Measurements from ENCODE around the gene ROBO2.

Gene ROBO2

DNA sequence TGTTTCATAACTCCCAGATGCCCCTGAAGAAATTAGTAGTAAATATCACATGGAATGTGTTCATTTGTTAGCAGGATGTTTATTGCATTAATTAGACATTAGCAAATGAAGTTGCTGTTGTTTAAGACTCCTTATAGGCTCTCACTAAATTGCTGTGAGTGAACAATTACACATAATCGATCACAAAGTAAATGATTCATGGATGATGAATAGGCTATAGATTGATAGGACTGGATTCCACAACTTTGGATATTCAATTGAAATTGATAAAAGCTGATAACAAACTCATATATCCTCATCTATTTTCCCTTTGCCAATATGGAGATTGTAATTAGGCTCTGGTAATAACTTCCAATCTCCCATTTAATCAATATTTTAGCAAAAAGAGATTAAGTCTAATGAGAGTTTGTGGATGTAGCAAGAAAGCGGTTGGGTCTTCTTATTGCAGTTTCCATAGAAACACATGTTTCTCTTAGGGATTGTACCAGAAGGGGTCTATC lies 555.5 kb downstream of the ROBO2 start:
- TF ChIP-seq, protein P1, sequence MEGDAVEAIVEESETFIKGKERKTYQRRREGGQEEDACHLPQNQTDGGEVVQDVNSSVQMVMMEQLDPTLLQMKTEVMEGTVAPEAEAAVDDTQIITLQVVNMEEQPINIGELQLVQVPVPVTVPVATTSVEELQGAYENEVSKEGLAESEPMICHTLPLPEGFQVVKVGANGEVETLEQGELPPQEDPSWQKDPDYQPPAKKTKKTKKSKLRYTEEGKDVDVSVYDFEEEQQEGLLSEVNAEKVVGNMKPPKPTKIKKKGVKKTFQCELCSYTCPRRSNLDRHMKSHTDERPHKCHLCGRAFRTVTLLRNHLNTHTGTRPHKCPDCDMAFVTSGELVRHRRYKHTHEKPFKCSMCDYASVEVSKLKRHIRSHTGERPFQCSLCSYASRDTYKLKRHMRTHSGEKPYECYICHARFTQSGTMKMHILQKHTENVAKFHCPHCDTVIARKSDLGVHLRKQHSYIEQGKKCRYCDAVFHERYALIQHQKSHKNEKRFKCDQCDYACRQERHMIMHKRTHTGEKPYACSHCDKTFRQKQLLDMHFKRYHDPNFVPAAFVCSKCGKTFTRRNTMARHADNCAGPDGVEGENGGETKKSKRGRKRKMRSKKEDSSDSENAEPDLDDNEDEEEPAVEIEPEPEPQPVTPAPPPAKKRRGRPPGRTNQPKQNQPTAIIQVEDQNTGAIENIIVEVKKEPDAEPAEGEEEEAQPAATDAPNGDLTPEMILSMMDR (conservative IDR thresholded peaks at IDR 0.05; ENCODE audit: low read depth, low read length), result no peak
- no peak for DNase-seq (ENCODE audit: low read depth)
- no peak overlapping the region for H3K4me3 ChIP-seq (ENCODE audit: low read depth, low read length)

GRCh38 chr3:77599948-77600347 lies 560.0 kb downstream of the ROBO2 start:
- H3K4me3 ChIP-seq (ENCODE audit: low read depth, low read length), result no peak overlapping the region
- no peak for DNase-seq (ENCODE audit: low read depth)
- TF ChIP-seq, protein P1 (conservative IDR thresholded peaks at IDR 0.05; ENCODE audit: low read depth, low read length), result no peak

GRCh38 chr3:77601823-77602415 lies 562.0 kb downstream of the ROBO2 start:
- TF ChIP-seq, protein P1 (conservative IDR thresholded peaks at IDR 0.05; ENCODE audit: low read depth, low read length), result no peak
- no peak overlapping the region for H3K4me3 ChIP-seq (ENCODE audit: low read depth, low read length)
- DNase-seq (ENCODE audit: low read depth), result no peak

DNA sequence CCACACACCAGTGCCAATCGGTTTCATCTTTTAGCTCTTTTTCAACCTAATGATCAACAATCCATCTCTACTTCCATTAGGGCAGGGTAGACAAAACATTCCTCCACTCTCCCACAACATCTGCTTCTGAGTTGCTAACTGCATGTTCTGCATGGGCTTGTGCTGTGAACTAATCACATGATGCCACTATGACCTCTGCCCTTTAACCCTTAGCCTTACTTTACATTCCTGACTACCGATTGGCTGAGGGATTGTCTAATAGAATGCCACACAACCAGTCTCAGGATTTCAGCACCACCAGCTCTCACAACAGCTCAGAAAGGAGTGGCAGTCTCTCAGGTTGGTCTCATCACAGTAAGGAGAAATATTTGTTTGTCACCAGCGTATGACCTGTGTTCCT lies 562.8 kb downstream of the ROBO2 start:
- no peak overlapping the region for H3K4me3 ChIP-seq (ENCODE audit: low read depth, low read length)
- DNase-seq (ENCODE audit: low read depth), result no peak
- TF ChIP-seq, protein P1 (conservative IDR thresholded peaks at IDR 0.05; ENCODE audit: low read depth, low read length), result no peak

DNA sequence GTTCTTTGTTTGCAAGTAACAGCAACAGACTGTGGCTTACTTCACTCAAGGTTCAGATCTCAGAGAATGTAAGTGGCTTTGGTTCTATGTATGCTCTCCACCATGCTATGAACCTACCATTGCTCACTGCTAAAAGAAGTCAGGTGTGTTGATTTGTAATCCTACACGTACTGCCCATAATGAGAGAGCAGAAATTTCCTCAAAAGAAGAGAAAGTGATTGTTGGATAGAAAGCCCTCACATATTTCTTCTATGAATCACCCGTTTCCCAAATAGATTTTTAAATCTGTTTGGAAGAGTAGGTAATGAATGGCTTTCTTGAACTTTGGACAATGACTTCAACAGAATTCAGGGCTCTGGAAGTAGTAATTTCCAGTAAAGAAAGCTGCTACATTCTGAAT lies 565.4 kb downstream of the ROBO2 start:
- TF ChIP-seq, protein P1 (conservative IDR thresholded peaks at IDR 0.05; ENCODE audit: low read depth, low read length), result no peak
- DNase-seq (ENCODE audit: low read depth), result peak; percentile 4
- H3K4me3 ChIP-seq (ENCODE audit: low read depth, low read length), result no peak overlapping the region

DNA sequence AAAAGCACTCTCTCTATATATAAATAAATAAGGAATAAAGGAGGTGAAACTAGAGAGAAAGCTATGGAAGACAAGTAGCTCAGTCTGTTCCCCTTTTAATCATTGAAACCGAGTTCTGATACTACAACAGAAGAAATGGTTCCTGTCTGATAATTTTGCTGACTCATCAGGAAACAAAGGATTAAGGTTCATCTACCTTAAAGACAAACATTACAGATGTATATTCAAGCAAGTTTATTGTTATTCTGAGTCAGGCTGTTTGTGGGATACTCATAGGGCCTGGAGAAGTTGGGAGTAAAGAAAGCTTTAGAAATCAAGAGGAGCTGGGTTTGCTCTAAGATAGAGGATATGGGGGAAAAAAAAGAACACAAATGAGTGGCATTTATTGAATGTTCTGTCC lies 566.0 kb downstream of the ROBO2 start:
- TF ChIP-seq, protein P1 (conservative IDR thresholded peaks at IDR 0.05; ENCODE audit: low read depth, low read length), result no peak
- no peak overlapping the region for H3K4me3 ChIP-seq (ENCODE audit: low read depth, low read length)
- DNase-seq (ENCODE audit: low read depth), result no peak

- H3K4me3 ChIP-seq (ENCODE audit: low read depth, low read length), result no peak overlapping the region
- DNase-seq (ENCODE audit: low read depth), result no peak
- TF ChIP-seq, protein P1 (conservative IDR thresholded peaks at IDR 0.05; ENCODE audit: low read depth, low read length), result no peak
Measured at GRCh38 chr3:77606372-77606771, 566.5 kb downstream of the ROBO2 start.

Measured in choroid plexus epithelial cell (primary cell).